NCI-H2029 (cell line): Measurements from ENCODE around the gene ZMIZ2.
"Not testable (repeated sequence)": the region's sequence is repeated elsewhere in the genome, so short reads cannot be mapped to it uniquely, and the experiment has no call there.

ENCODE experiments used
- DNase-seq: peaks from one replicate; lab custom pipeline; 2025; lab: John Stamatoyannopoulos, UW

Gene ZMIZ2, protein sequence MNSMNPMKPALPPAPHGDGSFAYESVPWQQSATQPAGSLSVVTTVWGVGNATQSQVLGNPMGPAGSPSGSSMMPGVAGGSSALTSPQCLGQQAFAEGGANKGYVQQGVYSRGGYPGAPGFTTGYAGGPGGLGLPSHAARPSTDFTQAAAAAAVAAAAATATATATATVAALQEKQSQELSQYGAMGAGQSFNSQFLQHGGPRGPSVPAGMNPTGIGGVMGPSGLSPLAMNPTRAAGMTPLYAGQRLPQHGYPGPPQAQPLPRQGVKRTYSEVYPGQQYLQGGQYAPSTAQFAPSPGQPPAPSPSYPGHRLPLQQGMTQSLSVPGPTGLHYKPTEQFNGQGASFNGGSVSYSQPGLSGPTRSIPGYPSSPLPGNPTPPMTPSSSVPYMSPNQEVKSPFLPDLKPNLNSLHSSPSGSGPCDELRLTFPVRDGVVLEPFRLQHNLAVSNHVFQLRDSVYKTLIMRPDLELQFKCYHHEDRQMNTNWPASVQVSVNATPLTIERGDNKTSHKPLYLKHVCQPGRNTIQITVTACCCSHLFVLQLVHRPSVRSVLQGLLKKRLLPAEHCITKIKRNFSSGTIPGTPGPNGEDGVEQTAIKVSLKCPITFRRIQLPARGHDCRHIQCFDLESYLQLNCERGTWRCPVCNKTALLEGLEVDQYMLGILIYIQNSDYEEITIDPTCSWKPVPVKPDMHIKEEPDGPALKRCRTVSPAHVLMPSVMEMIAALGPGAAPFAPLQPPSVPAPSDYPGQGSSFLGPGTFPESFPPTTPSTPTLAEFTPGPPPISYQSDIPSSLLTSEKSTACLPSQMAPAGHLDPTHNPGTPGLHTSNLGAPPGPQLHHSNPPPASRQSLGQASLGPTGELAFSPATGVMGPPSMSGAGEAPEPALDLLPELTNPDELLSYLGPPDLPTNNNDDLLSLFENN

DNA sequence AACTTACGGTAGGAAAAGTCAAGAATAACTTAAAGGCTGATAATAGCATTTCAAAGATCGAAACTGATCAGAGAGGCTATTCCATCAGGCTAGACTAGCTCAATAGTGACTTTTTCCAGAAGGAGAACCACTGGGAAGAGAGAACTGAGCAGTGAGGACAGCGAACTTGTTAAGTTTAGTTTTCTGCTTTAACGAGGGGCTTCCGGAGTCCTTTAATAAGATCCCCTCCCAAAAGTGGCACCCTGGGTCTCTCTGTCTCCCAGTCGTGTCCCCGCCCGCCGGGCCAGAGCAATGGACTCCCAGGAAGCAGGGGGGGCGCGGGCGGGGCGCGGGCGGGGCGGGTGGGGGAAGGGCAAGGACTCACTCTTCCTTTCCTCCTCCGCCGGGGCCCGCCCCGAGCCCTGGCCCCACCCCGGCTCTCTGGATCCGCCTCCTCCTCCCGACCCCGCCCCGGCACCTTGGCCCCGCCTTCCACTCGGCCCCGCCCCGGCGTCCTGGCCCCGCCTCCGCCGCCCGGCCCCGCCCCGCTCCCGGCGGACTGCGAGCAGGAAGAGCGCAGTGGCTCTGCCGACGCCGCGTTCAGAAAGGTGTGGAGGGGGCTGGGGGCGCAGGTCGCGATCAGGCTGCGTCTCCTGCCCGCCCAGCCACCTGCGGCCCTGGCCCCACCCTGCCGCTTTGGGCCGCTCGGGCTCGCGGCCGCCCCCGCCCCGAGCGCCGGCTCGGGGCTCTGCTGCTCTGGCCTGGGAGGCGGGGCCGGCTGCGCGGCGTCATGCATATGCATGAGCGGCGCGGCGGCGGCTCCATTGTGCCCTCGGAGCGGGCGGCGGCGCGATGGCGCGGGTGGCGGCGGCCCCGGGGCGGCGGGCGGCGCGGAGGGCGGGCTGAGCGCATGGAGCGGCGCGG, at the start of gene ZMIZ2:
Gene ZMIZ2, plus strand, starts transcription at position 803 of the 903 bp plus-strand sequence. CDS start 7,403 bp downstream, outside the sequence.
- peak; percentile 87 for DNase-seq

DNA sequence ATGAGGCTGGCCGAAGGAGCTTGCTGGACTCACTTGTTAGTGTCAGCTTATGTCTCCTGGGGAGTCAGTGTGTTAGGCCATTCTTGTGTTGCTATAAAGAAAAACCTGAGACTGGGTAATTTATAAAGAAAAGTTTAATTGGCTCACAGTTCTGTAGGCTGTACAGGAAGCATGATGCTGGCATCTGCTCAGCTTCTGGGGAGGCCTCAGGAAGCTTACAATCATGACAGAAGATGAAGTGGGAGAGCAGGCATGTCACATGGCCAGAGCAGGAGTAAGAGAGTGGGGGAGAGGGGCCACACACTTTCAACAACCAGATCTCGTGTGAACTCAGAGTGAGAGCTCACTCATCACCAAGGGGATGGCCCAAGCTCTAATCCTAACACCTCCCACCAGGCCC, 49.0 kb upstream of the ZMIZ2 start:
- not testable (repeated sequence) for DNase-seq

DNA sequence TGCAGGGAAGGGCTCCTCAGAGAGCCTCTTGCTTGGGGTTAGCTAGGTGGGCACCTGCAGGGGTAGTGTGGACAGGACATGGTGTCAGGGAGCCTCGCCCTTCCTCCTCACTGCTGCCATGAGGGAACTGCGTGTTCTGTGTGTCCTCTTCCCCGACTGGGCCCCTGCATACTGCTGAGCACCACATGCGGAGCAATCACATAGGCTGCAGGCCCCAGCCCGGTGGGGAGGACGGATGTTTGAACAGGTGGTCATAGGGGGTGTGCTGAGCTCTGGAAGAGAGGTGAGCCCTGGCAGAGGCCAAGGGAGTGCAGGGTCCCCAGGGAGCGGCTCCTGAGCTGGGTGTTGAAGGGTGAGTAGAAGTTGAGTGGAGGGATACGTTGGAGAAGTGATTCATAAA, 48.3 kb upstream of the ZMIZ2 start:
- no peak for DNase-seq

DNA sequence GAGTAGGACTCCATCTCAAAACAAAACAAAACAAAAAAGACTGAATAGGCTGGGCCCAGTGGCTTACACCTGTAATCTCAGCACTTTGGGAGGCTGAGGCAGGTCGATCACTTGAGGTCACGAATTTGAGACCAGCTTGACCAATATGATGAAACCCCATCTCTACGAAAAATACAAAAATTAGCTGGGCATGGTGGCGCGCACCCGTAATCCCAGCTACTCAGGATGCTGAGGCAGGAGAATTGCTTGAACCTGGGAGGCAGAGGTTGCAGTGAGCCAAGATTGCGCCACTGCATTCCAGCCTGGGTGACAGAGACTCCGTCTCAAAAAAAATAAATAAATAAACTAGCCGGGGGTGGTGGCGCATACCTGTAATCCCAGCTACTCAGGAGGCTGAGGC, 45.3 kb upstream of the ZMIZ2 start:
- not testable (repeated sequence) for DNase-seq

DNA sequence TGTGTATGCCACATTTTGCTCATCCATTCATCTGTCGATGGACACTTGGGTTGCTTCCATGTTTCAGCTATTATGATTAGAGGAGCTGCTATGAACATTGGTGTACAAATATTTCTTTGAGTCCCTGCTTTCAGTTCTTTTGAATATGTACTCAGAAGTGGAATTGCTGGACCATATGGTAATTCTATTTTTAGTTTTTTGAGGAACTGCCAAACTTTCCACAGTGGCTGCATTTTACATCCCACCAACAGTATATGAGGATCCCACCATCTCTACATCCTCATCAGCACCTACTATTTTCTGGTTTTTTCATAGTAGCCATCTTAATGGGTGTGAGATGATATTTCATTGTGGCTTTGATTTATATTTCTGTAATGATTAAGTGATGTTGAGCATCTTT, 44.7 kb upstream of the ZMIZ2 start:
- DNase-seq, result no peak

DNA sequence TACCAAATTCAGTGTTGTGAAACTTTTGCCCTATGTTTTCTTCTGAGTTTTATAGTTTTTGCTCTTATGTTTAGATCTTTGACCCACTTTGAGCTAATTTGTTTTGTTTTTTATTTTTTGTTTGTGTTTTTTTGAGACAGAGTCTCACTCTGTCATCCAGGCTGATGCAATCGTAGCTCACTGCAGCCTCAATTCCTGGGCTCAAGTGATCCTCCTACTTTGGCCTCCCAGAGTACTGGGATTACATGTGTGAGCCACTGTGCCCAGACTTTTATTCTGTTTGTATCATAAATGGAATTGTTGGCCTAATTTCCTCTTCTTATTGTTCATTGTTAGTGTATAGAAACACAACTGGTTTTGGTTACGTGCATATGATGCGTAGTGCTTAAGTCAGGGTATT, 43.2 kb upstream of the ZMIZ2 start:
- DNase-seq, result no peak

DNA sequence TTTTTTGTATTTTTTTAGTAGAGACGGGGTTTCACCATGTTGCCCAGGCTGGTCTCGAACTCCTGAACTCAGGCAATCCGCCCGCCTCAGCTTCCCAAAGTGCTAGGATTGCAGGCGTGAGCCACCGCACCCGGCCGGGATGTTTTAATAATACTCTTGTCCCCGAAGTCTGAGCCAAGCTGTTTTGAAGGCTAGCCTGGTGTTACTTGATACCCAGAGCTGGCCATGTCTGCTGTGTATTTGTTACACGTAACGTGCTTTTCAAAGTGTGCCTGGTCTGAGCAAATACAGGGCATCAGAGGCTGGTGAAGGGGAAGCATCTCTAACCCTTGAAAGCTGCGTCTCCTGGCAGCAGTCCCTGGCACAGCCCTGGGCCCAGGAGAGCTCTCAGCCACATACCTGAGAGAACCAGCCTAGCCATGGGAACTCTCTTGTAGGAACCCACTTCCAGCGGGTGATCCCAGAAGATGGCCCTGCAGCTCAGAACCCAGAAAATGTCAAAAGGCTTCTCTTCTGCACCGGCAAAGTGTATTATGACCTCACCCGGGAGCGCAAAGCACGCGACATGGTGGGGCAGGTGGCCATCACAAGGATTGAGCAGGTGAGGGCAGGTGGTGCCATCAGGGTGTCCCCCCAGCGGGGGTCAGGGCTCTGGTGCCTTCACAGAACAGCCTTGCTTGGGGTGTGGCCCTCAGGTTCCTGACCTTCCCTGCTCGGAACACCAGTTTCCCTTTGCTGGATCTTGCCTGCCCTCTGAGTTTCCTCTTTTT, 41.7 kb upstream of the ZMIZ2 start:
- DNase-seq, result peak; percentile 95

DNA sequence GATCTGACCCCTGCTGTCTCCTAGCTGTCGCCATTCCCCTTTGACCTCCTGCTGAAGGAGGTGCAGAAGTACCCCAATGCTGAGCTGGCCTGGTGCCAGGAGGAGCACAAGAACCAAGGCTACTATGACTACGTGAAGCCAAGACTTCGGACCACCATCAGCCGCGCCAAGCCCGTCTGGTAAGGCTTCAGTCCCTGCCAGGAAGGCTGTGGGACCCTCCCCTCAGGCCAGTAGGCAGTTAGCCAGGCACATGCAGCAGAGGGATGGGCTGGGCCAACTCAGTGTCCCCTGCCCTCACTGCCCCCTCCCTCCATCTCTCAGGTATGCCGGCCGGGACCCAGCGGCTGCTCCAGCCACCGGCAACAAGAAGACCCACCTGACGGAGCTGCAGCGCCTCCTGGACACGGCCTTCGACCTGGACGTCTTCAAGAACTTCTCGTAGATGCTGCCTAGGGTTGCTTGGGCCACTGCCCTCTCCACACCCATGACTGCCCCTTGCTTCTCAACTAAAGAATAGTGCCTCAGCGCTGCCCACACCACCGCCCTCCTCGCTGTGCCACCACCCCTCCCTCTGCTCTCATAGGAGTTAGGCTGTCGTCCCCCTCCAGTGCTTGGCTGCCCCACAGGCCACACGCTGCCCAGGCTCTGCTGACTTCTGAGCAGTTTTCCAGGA, 41.0 kb upstream of the ZMIZ2 start:
- no peak for DNase-seq

DNA sequence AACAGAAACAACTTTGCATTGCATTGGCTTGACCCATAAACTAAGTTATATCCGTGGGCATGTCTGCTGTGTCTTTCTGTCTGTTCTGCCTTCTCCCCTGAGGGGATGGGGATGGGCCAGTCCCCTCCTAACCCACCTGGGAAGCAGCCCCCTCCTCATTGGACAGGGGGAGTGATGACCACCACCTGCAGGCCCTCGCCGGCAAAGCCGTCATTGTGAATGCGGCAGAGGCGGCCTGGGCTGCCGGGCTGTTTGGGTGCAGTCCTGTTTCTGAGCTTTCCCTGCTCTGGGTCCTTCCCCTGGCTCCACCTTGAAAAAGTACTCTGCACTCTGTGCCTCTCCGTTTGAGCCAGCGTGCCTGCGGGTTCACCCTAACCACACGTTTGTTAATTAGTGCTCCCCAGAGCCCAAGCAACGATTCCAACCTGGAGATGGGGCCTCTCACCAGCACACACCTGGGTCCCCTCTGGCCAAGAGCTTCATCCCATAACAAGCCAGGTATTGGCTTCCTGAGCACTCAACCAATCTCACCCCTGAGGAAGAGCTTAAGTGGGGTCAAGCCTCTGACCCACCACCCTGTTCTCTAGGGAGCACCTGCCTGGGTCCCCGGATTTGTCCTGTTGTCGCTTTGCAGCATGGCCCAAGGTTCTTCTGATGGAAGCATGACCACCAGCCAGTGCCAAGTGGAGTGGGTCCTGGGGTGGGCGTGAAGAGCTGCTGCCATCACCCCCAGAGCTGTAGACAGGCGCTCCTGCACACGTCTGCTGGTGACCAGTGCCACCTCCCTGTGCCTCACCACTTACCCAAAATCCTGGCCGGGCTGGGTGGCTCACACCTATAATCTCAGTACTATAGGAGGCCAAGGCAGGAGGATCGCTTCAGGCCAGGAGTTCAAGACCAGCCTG, 39.4 kb upstream of the ZMIZ2 start:
- no peak for DNase-seq

DNA sequence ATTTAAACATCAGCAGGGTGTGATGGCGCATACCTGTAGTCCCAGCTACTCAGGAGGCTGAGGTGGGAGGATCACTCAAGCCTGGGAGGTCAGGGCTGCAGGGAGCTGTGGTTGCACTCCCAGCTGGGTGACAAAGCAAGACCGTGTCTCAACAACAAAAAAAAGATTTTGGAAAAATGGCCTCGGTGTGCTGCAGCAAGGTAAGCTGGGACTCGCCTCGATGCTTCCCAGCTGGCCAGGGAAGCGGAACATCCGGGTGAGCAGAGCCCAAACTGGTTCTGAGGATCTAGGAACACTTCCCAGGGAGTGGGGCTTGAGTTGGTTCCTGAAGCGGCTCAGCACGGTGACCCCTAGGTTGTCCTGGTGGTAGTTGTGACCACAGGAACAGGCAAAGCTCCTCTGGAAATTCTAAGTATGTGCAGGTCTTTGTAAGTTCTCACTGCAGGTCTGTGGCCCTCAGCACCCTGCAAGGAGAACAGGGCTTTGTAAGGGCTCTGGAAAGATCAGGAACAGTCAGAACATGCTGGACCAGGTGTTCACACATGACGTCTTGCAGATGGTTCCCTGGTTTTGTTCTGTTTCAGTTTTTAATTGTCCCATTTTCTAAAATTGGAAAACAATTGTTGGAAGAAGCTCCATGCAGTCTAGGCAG, 38.6 kb upstream of the ZMIZ2 start:
- DNase-seq, result no peak

DNA sequence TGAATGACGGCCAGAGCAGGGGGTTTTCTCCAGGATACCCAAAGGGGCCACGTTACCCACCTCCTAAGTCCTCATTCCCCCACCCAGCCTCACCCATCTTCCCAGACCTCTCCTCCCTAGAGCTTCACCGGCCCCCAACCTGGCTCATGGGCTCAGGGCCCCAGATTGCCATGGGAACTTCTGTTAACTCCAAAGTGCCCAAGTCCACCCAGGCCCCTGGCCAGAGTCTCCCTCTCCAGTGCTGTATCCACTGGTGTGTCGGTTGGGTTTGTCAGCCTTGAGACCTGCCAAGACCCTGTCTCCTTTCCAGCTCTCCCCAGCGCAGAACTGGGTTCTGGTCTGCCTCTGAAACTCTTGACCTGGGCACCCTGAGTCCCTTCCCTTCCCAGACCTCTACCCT, 37.1 kb upstream of the ZMIZ2 start:
- DNase-seq, result no peak

DNA sequence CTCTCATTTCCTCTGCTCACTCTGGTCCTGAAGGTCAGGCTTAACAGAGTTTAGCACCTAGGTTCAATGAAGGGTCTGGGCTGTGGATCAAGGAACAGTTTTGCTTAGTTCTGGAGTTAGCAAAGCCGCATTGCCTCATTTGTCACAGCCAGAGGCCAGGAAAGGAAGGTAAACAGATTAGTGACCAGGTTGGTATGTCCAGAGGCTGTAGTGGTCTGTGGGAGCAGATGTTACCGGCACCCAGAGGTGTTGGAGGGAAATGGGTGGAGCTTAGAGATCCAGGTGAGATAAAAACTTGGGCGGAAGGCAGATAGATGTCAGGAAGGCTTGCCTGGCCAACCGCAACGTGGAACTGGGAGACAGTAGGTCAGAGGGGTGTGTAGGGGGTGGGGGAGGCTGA, 36.6 kb upstream of the ZMIZ2 start:
- DNase-seq, result peak; percentile 5

DNA sequence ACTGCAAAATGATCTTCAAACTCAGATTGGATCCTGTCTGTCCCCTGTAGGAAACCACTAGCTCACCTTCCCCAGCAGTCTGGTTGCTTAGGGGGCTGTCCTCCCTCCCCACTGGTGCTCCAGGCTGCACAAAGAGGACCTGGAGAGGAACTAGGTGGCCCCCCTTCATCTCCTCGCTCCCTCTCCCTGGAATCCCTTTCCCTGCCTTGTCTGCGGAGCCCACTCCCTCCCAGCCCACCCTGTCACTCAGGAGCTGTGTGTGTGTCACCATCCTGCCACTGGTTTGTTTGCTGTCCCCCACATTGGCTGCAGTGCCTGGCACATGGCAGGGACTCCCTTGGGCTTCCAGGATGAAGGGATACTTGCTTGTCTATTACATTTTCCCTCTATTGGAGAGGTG, 35.5 kb upstream of the ZMIZ2 start:
- DNase-seq, result no peak

DNA sequence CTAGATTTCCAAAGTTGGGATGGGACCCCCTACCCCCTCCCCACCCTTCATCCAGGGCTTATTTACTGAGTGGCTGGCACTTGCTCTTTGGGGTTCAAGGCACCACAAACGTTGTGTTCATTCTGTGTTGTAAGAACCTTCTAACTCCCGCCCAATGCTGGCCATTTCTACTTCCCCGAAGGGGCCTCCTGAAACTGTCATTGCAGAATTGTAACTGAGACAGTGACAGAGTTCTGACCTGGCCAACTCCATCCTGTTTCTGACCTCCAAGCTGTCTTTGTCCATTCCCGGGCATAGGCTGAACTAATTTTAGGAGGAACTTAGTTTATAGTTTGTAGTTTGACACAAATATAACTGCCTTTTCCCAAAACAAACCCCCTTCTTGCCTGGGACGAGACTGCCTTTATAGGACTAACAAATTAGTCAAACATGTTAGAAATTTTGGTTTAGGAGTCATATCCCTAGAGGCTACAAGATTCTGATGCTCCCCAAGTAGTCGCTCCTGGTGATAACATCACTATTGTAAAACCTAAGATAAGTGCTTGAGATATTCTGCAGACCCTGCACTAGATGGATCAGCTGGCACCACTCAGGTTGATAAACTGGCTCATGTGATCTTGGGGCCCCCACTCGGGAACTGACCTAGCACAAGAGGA, 34.8 kb upstream of the ZMIZ2 start:
- no peak for DNase-seq

DNA sequence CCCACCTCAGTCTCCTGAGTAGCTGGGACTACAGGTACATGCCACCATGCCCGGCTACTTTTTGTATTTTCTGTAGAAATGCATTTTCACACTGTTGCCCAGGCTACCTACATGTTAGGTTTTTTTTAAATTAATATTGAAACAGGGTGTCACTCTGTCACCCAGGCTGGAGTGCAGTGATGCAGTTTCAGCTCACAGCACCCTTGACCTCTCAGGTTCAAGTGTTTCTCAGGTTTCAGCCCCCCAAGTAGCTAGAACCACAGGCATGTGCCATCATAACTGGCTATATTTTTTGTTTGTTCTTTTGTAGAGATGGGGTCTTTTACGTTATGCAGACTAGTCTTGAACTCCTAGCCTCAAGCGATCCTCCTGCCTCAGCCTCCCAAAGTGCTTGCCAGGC, 32.4 kb upstream of the ZMIZ2 start:
- DNase-seq, result no peak

DNA sequence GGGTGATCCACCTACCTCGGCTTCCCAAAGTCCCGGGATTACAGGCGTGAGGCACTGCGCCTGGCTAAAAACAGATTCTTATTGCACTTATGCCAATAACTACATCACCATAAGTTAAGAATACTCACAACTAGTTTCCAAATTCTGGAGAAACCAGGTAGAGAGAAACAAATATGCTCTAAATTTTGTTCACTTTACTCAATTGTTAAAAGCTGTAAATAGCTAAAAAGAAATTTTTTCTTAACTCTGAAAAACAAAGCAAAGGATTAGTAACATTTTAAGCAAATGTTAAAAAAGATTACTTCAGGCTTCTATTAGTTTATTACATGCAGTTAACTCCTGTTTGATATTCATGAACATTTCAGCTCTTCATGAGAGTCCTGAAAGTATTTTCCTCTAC, 28.3 kb upstream of the ZMIZ2 start:
- no peak for DNase-seq

DNA sequence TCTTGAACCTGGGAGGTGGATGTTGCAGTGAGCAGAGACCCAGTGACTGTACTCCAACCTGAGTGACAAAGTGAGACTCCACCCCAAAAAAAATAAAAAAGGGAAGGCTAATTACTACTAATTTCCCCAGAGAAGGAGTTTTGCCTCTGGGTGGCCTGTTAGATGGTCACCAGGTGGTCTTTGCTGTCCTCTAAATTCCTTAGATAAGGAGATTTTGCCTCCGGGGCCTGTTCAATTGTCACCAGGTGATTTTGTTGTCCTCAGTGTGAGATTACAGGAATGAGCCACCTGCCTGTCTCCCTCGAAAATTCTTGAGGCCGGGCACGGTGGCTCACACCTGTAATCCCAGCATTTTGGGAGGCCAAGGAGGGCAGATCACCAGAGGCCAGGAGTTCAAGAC, 24.4 kb upstream of the ZMIZ2 start:
- DNase-seq, result no peak

DNA sequence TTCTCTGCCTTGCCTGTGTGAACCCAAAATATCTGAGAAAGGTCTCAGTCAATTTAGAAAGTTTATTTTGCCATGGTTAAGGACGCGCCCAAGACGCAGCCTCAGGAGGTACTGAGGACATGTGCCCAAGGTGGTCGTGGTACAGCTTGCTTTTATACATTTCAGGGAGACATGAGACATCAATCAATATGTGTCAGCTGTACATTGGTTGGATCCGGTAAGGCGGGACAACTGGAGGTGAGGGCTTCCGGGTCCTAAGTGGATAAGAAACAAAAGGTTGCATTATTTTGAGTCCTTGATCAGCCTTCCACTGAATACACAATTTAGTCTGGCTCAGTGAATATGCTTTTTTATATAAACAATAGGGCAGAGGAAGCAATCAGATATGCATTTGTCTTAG, 22.4 kb upstream of the ZMIZ2 start:
- not testable (repeated sequence) for DNase-seq
